ENCODE data around the gene GAS2L1. TPM values are rescaled to one million over a fixed set of nuclear protein-coding genes. Genes with fewer than 3 reads are reported as not detected.

The GAS2L1 gene
- polyA plus RNA-seq, 3 donors, result 14.9 to 20.0 (median 15.7) TPM

GRCh38 chr22:29275819-29276565 lies 30.5 kb upstream of the GAS2L1 start:
- peaks cover 100% of the 10 kb centered on the region for H4K20me1 ChIP-seq (ENCODE audit: insufficient read depth, low read length)
- H3K27me3 Mint-ChIP-seq (ENCODE audit: low read depth in 3 of 3), result no peaks in the 10 kb centered on the region
- DNase-seq, result no peak

GRCh38 chr22:29277927-29278326 lies 28.5 kb upstream of the GAS2L1 start:
- no peak for TF ChIP-seq CTCF (IDR thresholded peaks at IDR 0.05)
- intact Hi-C loops (cut with micrococcal nuclease), result no loop called here
- no peaks in the 10 kb centered on the region for H3K9me3 ChIP-seq (replicated peaks in 1 of 2; ENCODE audit: control insufficient read depth in 1 of 2, insufficient read depth in 1 of 2, low read length in 2 of 2)
- peak overlapping the region in 1 of 7 donors; percentile 34 for H3K27ac Mint-ChIP-seq
- no peak overlapping the region for H3K4me3 Mint-ChIP-seq
- peaks cover 85 to 99% of the 10 kb centered on the region in 2 donors for H3K36me3 Mint-ChIP-seq
- peaks cover 89 to 98% of the 10 kb centered on the region in 2 donors for H3K36me3 ChIP-seq (replicated peaks in 1 of 2; ENCODE audit: control insufficient read depth in 1 of 2, insufficient read depth in 2 of 2, low read length in 2 of 2)
- no peaks in the 10 kb centered on the region for H3K9me3 Mint-ChIP-seq
- peaks cover 0 to 2% (median 0%) of the 10 kb centered on the region in 3 donors for H3K27me3 Mint-ChIP-seq (ENCODE audit: low read depth in 3 of 3)
- H3K4me1 ChIP-seq (ENCODE audit: control insufficient read depth in 1 of 2, insufficient read depth in 2 of 2, low read length in 2 of 2), result no peaks in the 10 kb centered on the region
- H2AFZ ChIP-seq (ENCODE audit: insufficient read depth, low read depth, low read length, poor library complexity, severe bottlenecking), result no peak overlapping the region
- peaks cover 97% of the 10 kb centered on the region for H3K79me2 ChIP-seq (ENCODE audit: insufficient read depth, low read length)
- H3K4me2 ChIP-seq (replicated peaks; ENCODE audit: extremely low read depth, low read length, poor library complexity, severe bottlenecking), result no peak overlapping the region
- no peak overlapping the region for H3K4me3 ChIP-seq (replicated peaks in 1 of 3; ENCODE audit: low read depth in 2 of 3, low read length in 3 of 3)
- no CpG with 5 or more reads among the region's 1 CpG for WGBS (ENCODE audit: insufficient coverage)
- no peak overlapping the region for H3K27ac ChIP-seq (ENCODE audit: low read depth in 1 of 2, low read length in 2 of 2)
- no peak for DNase-seq
- H3K9ac ChIP-seq (ENCODE audit: insufficient read depth, low read length, poor library complexity, severe bottlenecking), result no peak overlapping the region
- peaks cover 100% of the 10 kb centered on the region for H4K20me1 ChIP-seq (ENCODE audit: insufficient read depth, low read length)
- peaks cover 4% of the 10 kb centered on the region for H3K4me1 Mint-ChIP-seq
- H3K27me3 ChIP-seq (ENCODE audit: control insufficient read depth in 2 of 2, insufficient read depth in 2 of 2, low read length in 2 of 2), result no peaks in the 10 kb centered on the region

More at GRCh38 chr22:29275819-29276565, 30.5 kb upstream of the GAS2L1 start:
- H2AFZ ChIP-seq (ENCODE audit: insufficient read depth, low read depth, low read length, poor library complexity, severe bottlenecking), result no peak overlapping the region
- peaks cover 88 to 98% of the 10 kb centered on the region in 2 donors for H3K36me3 ChIP-seq (replicated peaks in 1 of 2; ENCODE audit: control insufficient read depth in 1 of 2, insufficient read depth in 2 of 2, low read length in 2 of 2)
- H3K4me3 ChIP-seq (replicated peaks in 1 of 3; ENCODE audit: low read depth in 2 of 3, low read length in 3 of 3), result no peak overlapping the region
- no peak for TF ChIP-seq CTCF (IDR thresholded peaks at IDR 0.05)
- H3K9ac ChIP-seq (ENCODE audit: insufficient read depth, low read length, poor library complexity, severe bottlenecking), result no peak overlapping the region
- H3K4me3 Mint-ChIP-seq, result no peak overlapping the region
- H3K4me1 ChIP-seq (ENCODE audit: control insufficient read depth in 1 of 2, insufficient read depth in 2 of 2, low read length in 2 of 2), result peaks cover under 1 to 9% of the 10 kb centered on the region in 2 donors
- peaks cover 13% of the 10 kb centered on the region for H3K4me1 Mint-ChIP-seq
- H3K79me2 ChIP-seq (ENCODE audit: insufficient read depth, low read length), result peaks cover 97% of the 10 kb centered on the region
- intact Hi-C loops (cut with micrococcal nuclease), result no loop called here
- WGBS (ENCODE audit: insufficient coverage), result no CpG with 5 or more reads among the region's 3 CpGs
- H3K36me3 Mint-ChIP-seq, result peaks cover 82 to 95% of the 10 kb centered on the region in 2 donors
- H3K4me2 ChIP-seq (replicated peaks; ENCODE audit: extremely low read depth, low read length, poor library complexity, severe bottlenecking), result no peak overlapping the region
- H3K27ac ChIP-seq (ENCODE audit: low read depth in 1 of 2, low read length in 2 of 2), result peak overlapping the region in 1 of 2 donors; percentile 22
- H3K27ac Mint-ChIP-seq, result peak overlapping the region in 2 of 7 donors; percentile 4 to 21
- H3K9me3 Mint-ChIP-seq, result no peaks in the 10 kb centered on the region
- H3K27me3 ChIP-seq (ENCODE audit: control insufficient read depth in 2 of 2, insufficient read depth in 2 of 2, low read length in 2 of 2), result no peaks in the 10 kb centered on the region
- no peaks in the 10 kb centered on the region for H3K9me3 ChIP-seq (replicated peaks in 1 of 2; ENCODE audit: control insufficient read depth in 1 of 2, insufficient read depth in 1 of 2, low read length in 2 of 2)

Data from CD14-positive monocyte (primary cell).